NCI-H524 treated with DMSO at 0.1 percent for 48 hours (cell line): ENCODE measurements around the gene CDCP2.
"Not testable (repeated sequence)": the region's sequence is repeated elsewhere in the genome, so short reads cannot be mapped to it uniquely, and the experiment has no call there.

Source experiments
- DNase-seq: peaks from one replicate; lab custom pipeline; 2025; lab: John Stamatoyannopoulos, UW

Gene CDCP2

GRCh38 chr1:54168206-54168965 is 15.6 kb upstream of the CDCP2 start:
- no peak for DNase-seq

- DNase-seq = no peak
Observed at GRCh38 chr1:54167422-54168139, 14.8 kb upstream of the CDCP2 start.

- not testable (repeated sequence) for DNase-seq
Observed at GRCh38 chr1:54166357-54166756, 13.6 kb upstream of the CDCP2 start.

- no peak for DNase-seq
Observed at GRCh38 chr1:54165146-54165545, 12.3 kb upstream of the CDCP2 start.

- no peak for DNase-seq
Observed at GRCh38 chr1:54163573-54163972, 10.8 kb upstream of the CDCP2 start.

- no peak for DNase-seq
Observed at GRCh38 chr1:54163051-54163450, 10.3 kb upstream of the CDCP2 start.

GRCh38 chr1:54161495-54162168 is 8.8 kb upstream of the CDCP2 start:
- no peak for DNase-seq

- no peak for DNase-seq
Observed at GRCh38 chr1:54160351-54160750, 7.6 kb upstream of the CDCP2 start.

GRCh38 chr1:54159733-54160316 is 7.0 kb upstream of the CDCP2 start:
- no peak for DNase-seq

GRCh38 chr1:54158071-54158470 is 5.3 kb upstream of the CDCP2 start:
- DNase-seq = no peak

- DNase-seq = no peak
Observed at GRCh38 chr1:54157401-54157800, 4.6 kb upstream of the CDCP2 start.

- no peak for DNase-seq
Observed at GRCh38 chr1:54156986-54157385, 4.2 kb upstream of the CDCP2 start.

GRCh38 chr1:54156201-54156600 is 3.4 kb upstream of the CDCP2 start:
- no peak for DNase-seq

- DNase-seq = peak; percentile 32
Observed at GRCh38 chr1:54153535-54154439, 987 bp upstream of the CDCP2 start.

- DNase-seq = no peak
Observed at GRCh38 chr1:54151013-54151412, 1.8 kb downstream of the CDCP2 start.

GRCh38 chr1:54149734-54150133 is 3.1 kb downstream of the CDCP2 start:
- no peak for DNase-seq

- DNase-seq = no peak
Observed at GRCh38 chr1:54144366-54144765, 8.4 kb downstream of the CDCP2 start.

- no peak for DNase-seq
Observed at GRCh38 chr1:54142146-54142900, 10.5 kb downstream of the CDCP2 start.

- DNase-seq = no peak
Observed at GRCh38 chr1:54139711-54140110, 13.1 kb downstream of the CDCP2 start.

- no peak for DNase-seq
Observed at GRCh38 chr1:54138994-54139393, 13.8 kb downstream of the CDCP2 start.

- DNase-seq = no peak
Observed at GRCh38 chr1:54137534-54138061, 15.2 kb downstream of the CDCP2 start.
